Measurements from ENCODE around the gene LMBRD1. TPM values are rescaled to one million over a fixed set of nuclear protein-coding genes. Genes with fewer than 3 reads are reported as not detected.

Gene LMBRD1
- total RNA-seq, 1 donor from 2014 or later, result 22.0 TPM

DNA sequence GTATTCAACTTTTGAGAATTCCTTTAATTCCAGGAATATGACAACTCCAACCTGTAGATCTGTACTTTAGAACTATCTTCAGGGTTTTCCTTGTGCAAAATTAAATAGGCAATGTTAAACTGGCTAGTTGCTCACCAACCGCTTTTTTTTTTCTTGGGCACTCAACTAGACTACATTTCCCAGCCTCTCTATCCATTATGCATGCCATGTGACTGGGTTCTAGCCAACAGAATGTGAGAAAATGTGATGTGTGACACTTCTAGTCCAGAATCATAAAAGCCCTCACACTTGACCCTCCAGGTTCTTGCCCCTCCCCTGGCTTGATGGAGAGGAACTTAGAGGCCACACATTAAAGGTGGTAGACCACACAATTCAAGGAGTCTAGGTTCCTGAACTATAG is 166.0 kb downstream of the LMBRD1 start:
- no peak for ATAC-seq

DNA sequence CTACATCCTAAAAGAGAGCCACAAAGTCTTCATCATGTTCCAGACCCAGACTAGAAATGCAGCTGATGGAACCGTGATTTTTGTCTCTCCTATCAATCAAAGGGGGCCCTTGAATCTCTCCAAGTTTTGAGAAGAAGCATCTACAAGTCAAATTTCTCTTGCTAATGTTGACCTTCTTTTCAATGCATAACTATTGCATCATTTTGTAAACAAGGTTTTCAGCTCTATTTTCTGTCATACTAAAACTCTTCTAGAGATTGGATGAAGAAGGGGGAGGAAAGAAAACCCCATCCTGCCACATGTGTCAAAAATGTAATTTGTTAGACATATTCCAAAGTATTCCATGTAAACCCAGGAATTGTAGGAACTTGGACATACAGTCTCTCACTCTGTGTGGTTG is 169.2 kb downstream of the LMBRD1 start:
- ATAC-seq, result no peak

DNA sequence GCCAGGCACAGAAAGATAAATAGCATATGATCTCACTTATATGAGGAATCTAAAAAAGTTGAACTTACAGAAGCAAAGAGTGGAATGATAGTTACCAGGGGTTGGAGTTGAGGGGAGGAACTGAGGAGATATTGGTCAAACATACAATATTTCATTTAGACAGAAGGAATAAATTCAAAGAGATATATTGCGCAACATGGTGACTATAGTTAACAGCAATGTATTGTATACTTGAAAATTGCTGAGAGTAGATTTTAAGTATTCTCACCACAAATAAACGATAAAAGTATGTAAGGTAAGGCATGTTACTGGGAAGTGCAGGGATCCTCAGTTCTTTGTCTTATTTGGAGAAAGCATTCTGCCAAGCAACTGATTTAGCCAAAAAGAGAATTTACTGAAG is 171.9 kb downstream of the LMBRD1 start:
- no peak for ATAC-seq

Other genes with a start within 250 kb of the LMBRD1 start
- 0.04 TPM for gene COL19A1, start 69.5 kb upstream of the LMBRD1 start, total RNA-seq